Mucosa of rectum (tissue), 2 donors: ENCODE data around the gene RNF123.

Experiments
- H3K27ac ChIP-seq, 2 donors: one replicate each; pipeline ENCODE4 v1.7.0; 2013; ENCODE audit warnings: inconsistent platforms in 2 of 2, low read depth in 2 of 2, low read length in 2 of 2
- H3K27me3 ChIP-seq, 2 donors: one replicate each; pipeline ENCODE4 v1.7.0; 2013; ENCODE audit warnings: low read length in 2 of 2; ENCODE audit not compliant: control insufficient read depth in 2 of 2, insufficient read depth in 2 of 2
- H3K36me3 ChIP-seq, 2 donors: one replicate each; pipeline ENCODE4 v1.7.0; 2013; ENCODE audit warnings: low read length in 2 of 2; ENCODE audit not compliant: control insufficient read depth in 2 of 2, insufficient read depth in 2 of 2
- H3K4me1 ChIP-seq, 2 donors: one replicate each; pipeline ENCODE4 v1.7.0; 2013; ENCODE audit warnings: low read length in 2 of 2, mild to moderate bottlenecking in 1 of 2; ENCODE audit not compliant: control insufficient read depth in 2 of 2, insufficient read depth in 2 of 2
- H3K4me3 ChIP-seq, 2 donors: one replicate each; pipeline ENCODE4 v1.7.0; 2013; ENCODE audit warnings: low read length in 2 of 2
- H3K9ac ChIP-seq, 2 donors: one replicate each; pipeline ENCODE4 v1.7.0; 2013; ENCODE audit warnings: low read length in 2 of 2, low read depth in 1 of 2, mild to moderate bottlenecking in 1 of 2
- H3K9me3 ChIP-seq, 2 donors: one replicate each; pipeline ENCODE4 v1.7.0; 2013; ENCODE audit warnings: low read length in 2 of 2; ENCODE audit not compliant: control insufficient read depth in 2 of 2
- donor health status: healthy.
- donor health status: Normal muscosa, but diverticular disease.

RNF123 gene

GRCh38 chr3:49667701-49668413 lies 21.5 kb upstream of the RNF123 start:
- H3K4me1 ChIP-seq = no peaks in the 10 kb centered on the region
- no peak overlapping the region for H3K9ac ChIP-seq
- no peaks in the 10 kb centered on the region for H3K36me3 ChIP-seq
- H3K27ac ChIP-seq = no peak overlapping the region
- no peaks in the 10 kb centered on the region for H3K9me3 ChIP-seq
- H3K4me3 ChIP-seq = no peak overlapping the region
- peaks cover 0 to 9% of the 10 kb centered on the region in 2 donors for H3K27me3 ChIP-seq

- Histone ChIP-seq H3K27ac (no peak overlapping the region), H3K4me3 (no peak overlapping the region), H3K36me3 (no peaks in the 10 kb centered on the region), H3K9me3 (no peaks in the 10 kb centered on the region), H3K9ac (no peak overlapping the region), H3K27me3 (peaks cover 0 to 9% of the 10 kb centered on the region in 2 donors), H3K4me1 (peaks cover 4% of the 10 kb centered on the region in 2 donors)
Measured at GRCh38 chr3:49668414-49668797, 21.0 kb upstream of the RNF123 start.

GRCh38 chr3:49668861-49669260 lies 20.5 kb upstream of the RNF123 start:
- peaks cover 5% of the 10 kb centered on the region in 2 donors for H3K4me1 ChIP-seq
- no peak overlapping the region for H3K27ac ChIP-seq
- no peak overlapping the region for H3K9ac ChIP-seq
- no peak overlapping the region for H3K4me3 ChIP-seq
- no peaks in the 10 kb centered on the region for H3K9me3 ChIP-seq
- H3K36me3 ChIP-seq = no peaks in the 10 kb centered on the region
- peaks cover 0 to 9% of the 10 kb centered on the region in 2 donors for H3K27me3 ChIP-seq

- H3K4me1 ChIP-seq = peaks cover 5% of the 10 kb centered on the region in 2 donors
- H3K27ac ChIP-seq = no peak overlapping the region
- peaks cover 0 to 9% of the 10 kb centered on the region in 2 donors for H3K27me3 ChIP-seq
- no peak overlapping the region for H3K4me3 ChIP-seq
- no peaks in the 10 kb centered on the region for H3K36me3 ChIP-seq
- H3K9me3 ChIP-seq = no peaks in the 10 kb centered on the region
- no peak overlapping the region for H3K9ac ChIP-seq
Measured at GRCh38 chr3:49669352-49669751, 20.0 kb upstream of the RNF123 start.

GRCh38 chr3:49670940-49671290 lies 18.4 kb upstream of the RNF123 start:
- Histone ChIP-seq H3K9me3 (no peaks in the 10 kb centered on the region), H3K27me3 (peaks cover 0 to 9% of the 10 kb centered on the region in 2 donors), H3K9ac (no peak overlapping the region), H3K36me3 (peaks cover 0 to 4% of the 10 kb centered on the region in 2 donors), H3K4me1 (peaks cover 12 to 13% of the 10 kb centered on the region in 2 donors), H3K4me3 (no peak overlapping the region), H3K27ac (no peak overlapping the region)

- peaks cover 0 to 9% of the 10 kb centered on the region in 2 donors for H3K27me3 ChIP-seq
- H3K36me3 ChIP-seq = peaks cover 6 to 11% of the 10 kb centered on the region in 2 donors
- no peaks in the 10 kb centered on the region for H3K9me3 ChIP-seq
- no peak overlapping the region for H3K4me3 ChIP-seq
- no peak overlapping the region for H3K27ac ChIP-seq
- peaks cover 12 to 13% of the 10 kb centered on the region in 2 donors for H3K4me1 ChIP-seq
- H3K9ac ChIP-seq = no peak overlapping the region
Measured at GRCh38 chr3:49671291-49672288, 17.8 kb upstream of the RNF123 start.

GRCh38 chr3:49673121-49673714 lies 16.1 kb upstream of the RNF123 start:
- peak overlapping the region; percentile 93 to 95 for H3K27ac ChIP-seq
- H3K9me3 ChIP-seq = no peaks in the 10 kb centered on the region
- peaks cover 21 to 27% of the 10 kb centered on the region in 2 donors for H3K36me3 ChIP-seq
- H3K27me3 ChIP-seq = peaks cover 0 to 5% of the 10 kb centered on the region in 2 donors
- H3K9ac ChIP-seq = peak overlapping the region; percentile 54 to 87
- H3K4me3 ChIP-seq = peak overlapping the region; percentile 83 to 89
- peaks cover 12 to 13% of the 10 kb centered on the region in 2 donors for H3K4me1 ChIP-seq

- peak within 1 kb of the TSS; percentile 54 to 87 for H3K9ac ChIP-seq
- peaks cover 28 to 34% of the 10 kb centered on the region in 2 donors for H3K36me3 ChIP-seq
- no peaks in the 10 kb centered on the region for H3K9me3 ChIP-seq
Measured at GRCh38 chr3:49673715-49674496, 15.5 kb upstream of the RNF123 start, which contains the start of gene APEH. Gene APEH, plus strand, starts transcription at chr3:49674351. Its CDS starts 51 bp downstream, at chr3:49674402.

GRCh38 chr3:49674497-49674983 lies 14.8 kb upstream of the RNF123 start:
- Histone ChIP-seq H3K27me3 (no peaks in the 10 kb centered on the region), H3K27ac (peak overlapping the region; percentile 93 to 95), H3K4me1 (peaks cover 12 to 13% of the 10 kb centered on the region in 2 donors), H3K36me3 (peaks cover 35 to 40% of the 10 kb centered on the region in 2 donors), H3K9ac (peak overlapping the region; percentile 47 to 87), H3K9me3 (no peaks in the 10 kb centered on the region), H3K4me3 (peak overlapping the region; percentile 83 to 89)

More at GRCh38 chr3:49673715-49674496, 15.5 kb upstream of the RNF123 start, which contains the start of gene APEH:
- Histone ChIP-seq H3K4me3 (peak within 1 kb of the TSS; percentile 83 to 89), H3K4me1 (peaks cover 12 to 13% of the 10 kb centered on the region in 2 donors), H3K27me3 (peaks cover 0 to 5% of the 10 kb centered on the region in 2 donors), H3K27ac (peak within 1 kb of the TSS; percentile 93 to 95)
